Breast epithelium (tissue), 3 donors: ENCODE measurements around the gene MAMDC4.

Source experiments
- CTCF ChIP-seq, 3 donors: fragments of 450-650 bp; IDR thresholded peaks; one replicate each; pipeline ENCODE4 v1.5.1; 2016 to 2017; ENCODE audit warnings: antibody characterized with exemption in 3 of 3, mild to moderate bottlenecking in 3 of 3, moderate library complexity in 3 of 3
- POLR2A ChIP-seq: fragments of 450-650 bp; IDR thresholded peaks from one replicate; pipeline ENCODE4 v1.6.1; 2016; ENCODE audit warnings: antibody characterized with exemption, mild to moderate bottlenecking, moderate library complexity
- POLR2AphosphoS5 ChIP-seq, 3 donors: sonication (generic); formaldehyde crosslinking; IDR thresholded peaks; one replicate each; pipeline ENCODE4 v1.6.1; 2017; ENCODE audit warnings: antibody characterized with exemption in 3 of 3

- TF ChIP-seq CTCF (IDR thresholded peaks at IDR 0.05) (no peak), POLR2AphosphoS5 (IDR thresholded peaks at IDR 0.05) (no peak), POLR2A (no peak)
Observed at GRCh38 chr9:136844761-136845464, 7.2 kb upstream of the MAMDC4 start.
